ENCODE measurements around the gene UNCX.

The UNCX gene

GRCh38 chr7:1244700-1245523 is 12.2 kb downstream of the UNCX start:
- Histone ChIP-seq H2AK5ac (ENCODE audit: low read length, severe bottlenecking) (no peak overlapping the region), H3K4ac (ENCODE audit: low read depth in 1 of 2, low read length in 2 of 2) (no peak overlapping the region), H3K9ac (ENCODE audit: low read length) (no peak overlapping the region), H4K91ac (ENCODE audit: low read length) (no peak overlapping the region), H3K23ac (ENCODE audit: low read length in 2 of 2) (peak overlapping the region in 1 of 2 experiments; percentile 37), H2BK12ac (ENCODE audit: low read length in 2 of 2) (no peak overlapping the region), H3K14ac (ENCODE audit: low read length in 2 of 2) (no peak overlapping the region), H3K36me3 (ENCODE audit: control insufficient read depth in 1 of 2, insufficient read depth in 2 of 2, low read depth in 1 of 2, low read length in 2 of 2) (no peaks in the 10 kb centered on the region), H4K8ac (ENCODE audit: low read length) (no peak overlapping the region), H3K4me2 (ENCODE audit: low read length, poor library complexity, severe bottlenecking) (no peak overlapping the region), H3K4me3 (ENCODE audit: insufficient read depth in 1 of 2, low read depth in 1 of 2, low read length in 2 of 2) (no peak overlapping the region), H3K27me3 (ENCODE audit: control insufficient read depth in 1 of 2, insufficient read depth in 1 of 2, low read length in 2 of 2) (peaks cover 82 to 86% of the 10 kb centered on the region in 2 experiments), H3K4me1 (ENCODE audit: control insufficient read depth, insufficient read depth, low read depth, low read length) (peaks cover 23% of the 10 kb centered on the region), H2BK120ac (ENCODE audit: low read depth, low read length) (no peak overlapping the region), H3K9me3 (ENCODE audit: control insufficient read depth, low read length) (peaks cover 13% of the 10 kb centered on the region), H2BK5ac (ENCODE audit: low read depth, low read length, poor library complexity, severe bottlenecking) (no peak overlapping the region), H3K18ac (ENCODE audit: low read depth in 1 of 2, low read length in 2 of 2) (no peak overlapping the region), H2AFZ (ENCODE audit: low read depth, low read length) (no peak overlapping the region), H3K27ac (ENCODE audit: low read length, poor library complexity, severe bottlenecking) (no peak overlapping the region), H2BK15ac (ENCODE audit: low read depth, poor library complexity, severe bottlenecking) (no peak overlapping the region), H3K79me1 (replicated peaks; ENCODE audit: low read length, poor library complexity, severe bottlenecking) (no peaks in the 10 kb centered on the region)
- WGBS: 14% methylated on average over 13 of the region's 14 CpGs
- DNase-seq: no peak

- 34% methylated on average over 10 of the region's 12 CpGs for WGBS
- no peak overlapping the region for H4K8ac ChIP-seq (ENCODE audit: low read length)
- H3K27ac ChIP-seq (ENCODE audit: low read length, poor library complexity, severe bottlenecking): no peak overlapping the region
- no peak overlapping the region for H3K4me2 ChIP-seq (ENCODE audit: low read length, poor library complexity, severe bottlenecking)
- no peak overlapping the region for H2AK5ac ChIP-seq (ENCODE audit: low read length, severe bottlenecking)
- H2AFZ ChIP-seq (ENCODE audit: low read depth, low read length): no peak overlapping the region
- no peak overlapping the region for H3K23ac ChIP-seq (ENCODE audit: low read length in 2 of 2)
- H3K79me1 ChIP-seq (replicated peaks; ENCODE audit: low read length, poor library complexity, severe bottlenecking): no peaks in the 10 kb centered on the region
- H3K18ac ChIP-seq (ENCODE audit: low read depth in 1 of 2, low read length in 2 of 2): no peak overlapping the region
- H2BK120ac ChIP-seq (ENCODE audit: low read depth, low read length): no peak overlapping the region
- H2BK12ac ChIP-seq (ENCODE audit: low read length in 2 of 2): no peak overlapping the region
- H3K4me1 ChIP-seq (ENCODE audit: control insufficient read depth, insufficient read depth, low read depth, low read length): peaks cover 23% of the 10 kb centered on the region
- no peak overlapping the region for H3K14ac ChIP-seq (ENCODE audit: low read length in 2 of 2)
- H2BK5ac ChIP-seq (ENCODE audit: low read depth, low read length, poor library complexity, severe bottlenecking): no peak overlapping the region
- no peak overlapping the region for H3K9ac ChIP-seq (ENCODE audit: low read length)
- H3K4ac ChIP-seq (ENCODE audit: low read depth in 1 of 2, low read length in 2 of 2): no peak overlapping the region
- no peak overlapping the region for H3K4me3 ChIP-seq (ENCODE audit: insufficient read depth in 1 of 2, low read depth in 1 of 2, low read length in 2 of 2)
- no peaks in the 10 kb centered on the region for H3K36me3 ChIP-seq (ENCODE audit: control insufficient read depth in 1 of 2, insufficient read depth in 2 of 2, low read depth in 1 of 2, low read length in 2 of 2)
- H3K27me3 ChIP-seq (ENCODE audit: control insufficient read depth in 1 of 2, insufficient read depth in 1 of 2, low read length in 2 of 2): peaks cover 82 to 87% of the 10 kb centered on the region in 2 experiments
- H2BK15ac ChIP-seq (ENCODE audit: low read depth, poor library complexity, severe bottlenecking): no peak overlapping the region
- peaks cover 13% of the 10 kb centered on the region for H3K9me3 ChIP-seq (ENCODE audit: control insufficient read depth, low read length)
- no peak for DNase-seq
- no peak overlapping the region for H4K91ac ChIP-seq (ENCODE audit: low read length)
These were observed 12.9 kb downstream of the UNCX start for GRCh38 chr7:1245524-1246050.

GRCh38 chr7:1246160-1246870 is 13.6 kb downstream of the UNCX start:
- no peak overlapping the region for H4K8ac ChIP-seq (ENCODE audit: low read length)
- H4K91ac ChIP-seq (ENCODE audit: low read length): no peak overlapping the region
- no peak overlapping the region for H3K14ac ChIP-seq (ENCODE audit: low read length in 2 of 2)
- no peak overlapping the region for H2AFZ ChIP-seq (ENCODE audit: low read depth, low read length)
- H3K79me1 ChIP-seq (replicated peaks; ENCODE audit: low read length, poor library complexity, severe bottlenecking): no peaks in the 10 kb centered on the region
- peaks cover 23% of the 10 kb centered on the region for H3K4me1 ChIP-seq (ENCODE audit: control insufficient read depth, insufficient read depth, low read depth, low read length)
- no peak overlapping the region for H2BK15ac ChIP-seq (ENCODE audit: low read depth, poor library complexity, severe bottlenecking)
- no peak overlapping the region for H2BK12ac ChIP-seq (ENCODE audit: low read length in 2 of 2)
- no peak for DNase-seq
- WGBS: 20% methylated on average over 41 of the region's 48 CpGs
- H3K27me3 ChIP-seq (ENCODE audit: control insufficient read depth in 1 of 2, insufficient read depth in 1 of 2, low read length in 2 of 2): peaks cover 84 to 89% of the 10 kb centered on the region in 2 experiments
- no peaks in the 10 kb centered on the region for H3K36me3 ChIP-seq (ENCODE audit: control insufficient read depth in 1 of 2, insufficient read depth in 2 of 2, low read depth in 1 of 2, low read length in 2 of 2)
- H3K18ac ChIP-seq (ENCODE audit: low read depth in 1 of 2, low read length in 2 of 2): no peak overlapping the region
- no peak overlapping the region for H3K23ac ChIP-seq (ENCODE audit: low read length in 2 of 2)
- no peak overlapping the region for H3K9ac ChIP-seq (ENCODE audit: low read length)
- H3K4ac ChIP-seq (ENCODE audit: low read depth in 1 of 2, low read length in 2 of 2): no peak overlapping the region
- peaks cover 13% of the 10 kb centered on the region for H3K9me3 ChIP-seq (ENCODE audit: control insufficient read depth, low read length)
- H2BK5ac ChIP-seq (ENCODE audit: low read depth, low read length, poor library complexity, severe bottlenecking): no peak overlapping the region
- no peak overlapping the region for H3K4me3 ChIP-seq (ENCODE audit: insufficient read depth in 1 of 2, low read depth in 1 of 2, low read length in 2 of 2)
- H2BK120ac ChIP-seq (ENCODE audit: low read depth, low read length): no peak overlapping the region
- no peak overlapping the region for H3K4me2 ChIP-seq (ENCODE audit: low read length, poor library complexity, severe bottlenecking)
- H3K27ac ChIP-seq (ENCODE audit: low read length, poor library complexity, severe bottlenecking): no peak overlapping the region
- H2AK5ac ChIP-seq (ENCODE audit: low read length, severe bottlenecking): no peak overlapping the region

- no peak overlapping the region for H2AFZ ChIP-seq (ENCODE audit: low read depth, low read length)
- 9% methylated on average over 28 of the region's 68 CpGs for WGBS
- no peak for DNase-seq
These were observed 14.3 kb downstream of the UNCX start for GRCh38 chr7:1246871-1247526.

More at GRCh38 chr7:1246871-1247526, 14.3 kb downstream of the UNCX start:
- peaks cover 13% of the 10 kb centered on the region for H3K9me3 ChIP-seq (ENCODE audit: control insufficient read depth, low read length)
- H2BK12ac ChIP-seq (ENCODE audit: low read length in 2 of 2): no peak overlapping the region
- H2BK15ac ChIP-seq (ENCODE audit: low read depth, poor library complexity, severe bottlenecking): no peak overlapping the region
- H3K79me1 ChIP-seq (replicated peaks; ENCODE audit: low read length, poor library complexity, severe bottlenecking): no peaks in the 10 kb centered on the region
- peaks cover 23% of the 10 kb centered on the region for H3K4me1 ChIP-seq (ENCODE audit: control insufficient read depth, insufficient read depth, low read depth, low read length)
- no peak overlapping the region for H3K18ac ChIP-seq (ENCODE audit: low read depth in 1 of 2, low read length in 2 of 2)
- H3K14ac ChIP-seq (ENCODE audit: low read length in 2 of 2): no peak overlapping the region
- no peak overlapping the region for H3K4me3 ChIP-seq (ENCODE audit: insufficient read depth in 1 of 2, low read depth in 1 of 2, low read length in 2 of 2)
- no peak overlapping the region for H3K4me2 ChIP-seq (ENCODE audit: low read length, poor library complexity, severe bottlenecking)
- no peak overlapping the region for H3K4ac ChIP-seq (ENCODE audit: low read depth in 1 of 2, low read length in 2 of 2)
- H3K9ac ChIP-seq (ENCODE audit: low read length): no peak overlapping the region
- H3K27ac ChIP-seq (ENCODE audit: low read length, poor library complexity, severe bottlenecking): no peak overlapping the region
- H4K91ac ChIP-seq (ENCODE audit: low read length): no peak overlapping the region
- H3K27me3 ChIP-seq (ENCODE audit: control insufficient read depth in 1 of 2, insufficient read depth in 1 of 2, low read length in 2 of 2): peaks cover 90% of the 10 kb centered on the region in 2 experiments
- H3K36me3 ChIP-seq (ENCODE audit: control insufficient read depth in 1 of 2, insufficient read depth in 2 of 2, low read depth in 1 of 2, low read length in 2 of 2): no peaks in the 10 kb centered on the region
- no peak overlapping the region for H3K23ac ChIP-seq (ENCODE audit: low read length in 2 of 2)
- H2BK5ac ChIP-seq (ENCODE audit: low read depth, low read length, poor library complexity, severe bottlenecking): no peak overlapping the region
- H2BK120ac ChIP-seq (ENCODE audit: low read depth, low read length): no peak overlapping the region
- H2AK5ac ChIP-seq (ENCODE audit: low read length, severe bottlenecking): no peak overlapping the region
- H4K8ac ChIP-seq (ENCODE audit: low read length): no peak overlapping the region
